Testis (tissue), 3 donors: ENCODE data around the gene ZNF563. TPM values are rescaled to one million over a fixed set of nuclear protein-coding genes. Genes with fewer than 3 reads are reported as not detected.

Experiments used
- DNase-seq: peaks from one replicate; pipeline ENCODE4 v3.0.0-alpha.2; 2019
- H3K27ac ChIP-seq, 2 donors: fragments of 200-600 bp; sonication (generic); one replicate each; pipeline ENCODE4 v1.5.1; 2019
- H3K27me3 ChIP-seq: fragments of 200-600 bp; sonication (generic); one replicate; pipeline ENCODE4 v1.5.1; 2019
- H3K36me3 ChIP-seq: fragments of 200-600 bp; sonication (generic); one replicate; pipeline ENCODE4 v1.5.1; 2017; ENCODE audit warnings: low read depth; ENCODE audit errors: missing control alignments
- H3K4me1 ChIP-seq: fragments of 200-600 bp; sonication (generic); one replicate; pipeline ENCODE4 v1.5.1; 2019
- H3K4me3 ChIP-seq, 2 donors: fragments of 200-600 bp; sonication (generic); one replicate each; pipeline ENCODE4 v1.5.1; 2017 to 2019
- H3K9me3 ChIP-seq: fragments of 200-600 bp; sonication (generic); one replicate; pipeline ENCODE4 v1.5.1; 2017
- POLR2A ChIP-seq: fragments of 450-650 bp; IDR thresholded peaks from one replicate; pipeline ENCODE4 v1.6.1; 2017; ENCODE audit warnings: antibody characterized with exemption, mild to moderate bottlenecking, moderate library complexity
- WGBS, 2 donors: methylation state at CpG; one replicate each; pipeline ENCODE4 v1.1.5; 2018; 5-methylcytosine and 5-hydroxymethylcytosine counted together
- intact Hi-C: fragments of 100-400 bp; cut with DNase I; formaldehyde crosslinking; loops from one replicate; pipeline ENCODE4 v1.15.1; 2023; ENCODE audit warnings: low total_unique reads
- polyA plus RNA-seq: library from polyadenylated mRNA; stranded (reverse); fragments of 350-450 nt; fragmentation: Illumina TruSeq; extraction: RNeasy Lipid Tissue Mini Kit (QIAGEN cat#74804); gene quantifications from one replicate; pipeline ENCODE4 v1.2.3, GENCODE V29; 2014; ENCODE audit warnings: low read depth, low replicate concordance; ENCODE audit not compliant: insufficient read depth
- total RNA-seq, 2 donors: library from RNA; depleted of rRNA; stranded (reverse); fragments of >200 nt; gene quantifications; one replicate each; pipeline ENCODE4 v1.2.3, GENCODE V29; 2016
- TF ChIP-seq, protein P1 (sequence below), 3 experiments: fragments of 450-650 bp in 2 of 3; fragments of 200-600 bp in 1 of 3; sonication (generic) in 1 of 3; IDR thresholded peaks; one replicate each; pipeline ENCODE4 v1.5.1; 2016 to 2019; ENCODE audit warnings: antibody characterized with exemption in 3 of 3, mild to moderate bottlenecking in 2 of 3, moderate library complexity in 1 of 3

The ZNF563 gene
- total and polyA plus RNA-seq, 3 donors from 2014 or later = 13.7 to 29.1 (median 21.0) TPM

- DNase-seq = no peak
- WGBS, 2 donors = 95 to 97% methylated on average over 8 of the region's 8 CpGs
- Histone ChIP-seq H3K9me3 (no peaks in the 10 kb centered on the region), H3K4me3 (no peak overlapping the region), H3K4me1 (no peaks in the 10 kb centered on the region), H3K36me3 (no peaks in the 10 kb centered on the region), H3K27ac (no peak overlapping the region), H3K27me3 (no peaks in the 10 kb centered on the region)
- intact Hi-C loops = no loop called here
- TF ChIP-seq POLR2A = no peak
- TF ChIP-seq, protein P1, sequence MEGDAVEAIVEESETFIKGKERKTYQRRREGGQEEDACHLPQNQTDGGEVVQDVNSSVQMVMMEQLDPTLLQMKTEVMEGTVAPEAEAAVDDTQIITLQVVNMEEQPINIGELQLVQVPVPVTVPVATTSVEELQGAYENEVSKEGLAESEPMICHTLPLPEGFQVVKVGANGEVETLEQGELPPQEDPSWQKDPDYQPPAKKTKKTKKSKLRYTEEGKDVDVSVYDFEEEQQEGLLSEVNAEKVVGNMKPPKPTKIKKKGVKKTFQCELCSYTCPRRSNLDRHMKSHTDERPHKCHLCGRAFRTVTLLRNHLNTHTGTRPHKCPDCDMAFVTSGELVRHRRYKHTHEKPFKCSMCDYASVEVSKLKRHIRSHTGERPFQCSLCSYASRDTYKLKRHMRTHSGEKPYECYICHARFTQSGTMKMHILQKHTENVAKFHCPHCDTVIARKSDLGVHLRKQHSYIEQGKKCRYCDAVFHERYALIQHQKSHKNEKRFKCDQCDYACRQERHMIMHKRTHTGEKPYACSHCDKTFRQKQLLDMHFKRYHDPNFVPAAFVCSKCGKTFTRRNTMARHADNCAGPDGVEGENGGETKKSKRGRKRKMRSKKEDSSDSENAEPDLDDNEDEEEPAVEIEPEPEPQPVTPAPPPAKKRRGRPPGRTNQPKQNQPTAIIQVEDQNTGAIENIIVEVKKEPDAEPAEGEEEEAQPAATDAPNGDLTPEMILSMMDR (IDR thresholded peaks at IDR 0.05) = no peak
Measured at GRCh38 chr19:12350185-12350889, 16.9 kb upstream of the ZNF563 start.

DNA sequence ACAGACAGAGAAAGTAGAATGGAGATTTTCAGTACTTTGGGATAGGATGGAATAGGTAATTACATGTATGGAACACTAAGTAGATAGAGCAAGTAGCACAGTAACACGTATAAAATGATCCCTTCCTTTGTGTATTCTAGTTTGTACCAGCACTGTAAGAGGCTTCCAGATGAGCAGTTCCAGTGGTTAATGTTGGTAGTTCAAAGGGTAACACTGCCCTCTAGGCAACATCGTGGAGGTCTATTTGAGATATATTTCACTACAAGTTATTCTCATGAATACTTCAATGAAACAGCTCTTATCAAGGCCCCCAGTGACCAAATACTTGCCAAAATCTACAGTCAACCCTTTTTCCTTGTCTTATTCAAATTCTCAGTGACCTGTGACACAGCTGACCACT, 13.5 kb upstream of the ZNF563 start:
- H3K9me3 ChIP-seq = no peaks in the 10 kb centered on the region
- H3K27me3 ChIP-seq = no peaks in the 10 kb centered on the region

DNA sequence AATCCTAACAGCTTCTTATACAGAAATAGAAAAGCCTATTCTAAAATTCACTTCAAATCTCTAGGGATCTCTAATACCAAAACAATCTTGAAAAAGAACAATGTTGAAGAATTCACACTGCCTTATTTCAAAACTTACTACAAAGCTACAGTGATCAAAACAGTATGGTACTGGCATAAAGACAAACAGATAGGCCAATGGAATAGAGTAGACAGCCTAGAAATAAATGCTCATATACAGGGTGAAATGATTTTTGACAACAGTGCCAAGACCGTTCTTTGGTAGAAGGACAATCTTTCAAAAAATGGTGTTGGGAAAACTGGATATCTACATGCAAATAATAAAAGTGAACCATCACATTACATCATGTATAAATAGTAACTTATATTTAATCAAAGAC, 11.8 kb upstream of the ZNF563 start:
- H3K27ac ChIP-seq = no peak overlapping the region
- TF ChIP-seq, protein P1 (IDR thresholded peaks at IDR 0.05) = no peak
- TF ChIP-seq POLR2A = no peak
- no peaks in the 10 kb centered on the region for H3K9me3 ChIP-seq
- intact Hi-C loops = no loop called here
- H3K27me3 ChIP-seq = no peaks in the 10 kb centered on the region
- 95 to 97% methylated on average over 1 of the region's 1 CpG for WGBS, 2 donors
- no peak overlapping the region for H3K4me3 ChIP-seq
- H3K36me3 ChIP-seq = no peaks in the 10 kb centered on the region
- no peaks in the 10 kb centered on the region for H3K4me1 ChIP-seq
- no peak for DNase-seq

More for the DNA sequence above, 13.5 kb upstream of the ZNF563 start:
- TF ChIP-seq POLR2A = no peak
- TF ChIP-seq, protein P1 (IDR thresholded peaks at IDR 0.05) = no peak
- intact Hi-C loops = no loop called here
- no peak for DNase-seq
- 61 to 84% methylated on average over 2 of the region's 2 CpGs for WGBS, 2 donors
- no peaks in the 10 kb centered on the region for H3K4me1 ChIP-seq
- H3K36me3 ChIP-seq = no peaks in the 10 kb centered on the region
- H3K27ac ChIP-seq = no peak overlapping the region
- no peak overlapping the region for H3K4me3 ChIP-seq

DNA sequence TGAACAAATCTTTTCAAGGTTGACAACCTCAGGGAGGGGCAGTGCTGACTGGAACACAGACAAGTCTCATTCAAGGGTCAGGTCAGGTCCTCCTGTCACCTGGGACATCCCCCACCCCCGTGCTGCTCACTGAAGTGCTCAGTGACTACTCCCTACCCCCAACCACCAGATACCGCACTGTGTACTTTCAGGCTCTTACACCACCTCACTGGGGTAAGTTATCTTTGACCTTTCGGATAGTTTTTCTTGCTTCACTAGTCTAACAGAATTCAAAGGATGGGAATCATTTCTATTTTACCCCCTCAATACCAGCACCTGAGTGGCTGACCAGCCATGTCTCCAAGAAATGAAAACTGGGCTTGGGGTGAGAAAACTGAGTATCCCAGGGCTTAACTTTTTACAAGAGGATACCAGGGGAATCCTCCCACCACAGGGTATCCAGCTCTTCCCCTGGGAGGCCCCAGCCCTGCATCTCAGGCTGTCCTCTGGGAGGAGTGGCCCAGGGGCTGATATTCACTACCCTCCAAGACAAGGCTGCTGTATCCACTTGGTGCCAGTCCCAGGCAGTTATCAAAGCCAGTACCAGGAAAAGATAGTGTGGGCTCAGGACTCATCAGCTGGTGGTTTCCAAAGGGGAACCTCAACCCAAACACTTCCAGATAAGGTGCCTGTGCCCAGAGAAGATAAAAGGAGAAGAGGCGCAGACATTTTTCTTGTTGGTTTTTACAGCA, 2.1 kb downstream of the ZNF563 start:
- no peaks in the 10 kb centered on the region for H3K27me3 ChIP-seq
- no peaks in the 10 kb centered on the region for H3K36me3 ChIP-seq
- TF ChIP-seq POLR2A = no peak
- TF ChIP-seq, protein P1 (IDR thresholded peaks at IDR 0.05) = no peak
- intact Hi-C loops = no loop called here
- DNase-seq = peak; percentile 44
- 65 to 70% methylated on average over 4 of the region's 4 CpGs for WGBS, 2 donors
- peaks cover 4% of the 10 kb centered on the region for H3K4me1 ChIP-seq
- H3K4me3 ChIP-seq = no peak overlapping the region
- no peaks in the 10 kb centered on the region for H3K9me3 ChIP-seq
- peak overlapping the region; percentile 5 to 93 for H3K27ac ChIP-seq
